GM19043 (cell line): ENCODE data around the gene DGLUCY.
"Not testable (repeated sequence)": the region's sequence is repeated elsewhere in the genome, so short reads cannot be mapped to it uniquely, and the experiment has no call there.

ENCODE experiments used
- ATAC-seq: cut with Tn5 transposase; IDR thresholded peaks from one replicate; pipeline ENCODE4 v1.9.1; 2021; ENCODE audit warnings: low read depth; ENCODE audit not compliant: unreplicated experiment

The DGLUCY gene

GRCh38 chr14:91163316-91163715 is 49.4 kb downstream of the DGLUCY start:
- no peak for ATAC-seq

GRCh38 chr14:91164676-91165075 is 50.8 kb downstream of the DGLUCY start:
- ATAC-seq: no peak

- ATAC-seq: no peak
These were observed 53.5 kb downstream of the DGLUCY start for GRCh38 chr14:91167380-91167770.

- ATAC-seq: no peak
These were observed 56.1 kb downstream of the DGLUCY start for GRCh38 chr14:91169951-91170350.

GRCh38 chr14:91170504-91171121 is 56.7 kb downstream of the DGLUCY start:
- ATAC-seq: no peak

- ATAC-seq: no peak
These were observed 57.4 kb downstream of the DGLUCY start for GRCh38 chr14:91171291-91171690.

GRCh38 chr14:91173221-91173670 is 59.4 kb downstream of the DGLUCY start:
- ATAC-seq: no peak

GRCh38 chr14:91173904-91174303 is 60.0 kb downstream of the DGLUCY start:
- ATAC-seq: no peak

- ATAC-seq: no peak
These were observed 61.7 kb downstream of the DGLUCY start for GRCh38 chr14:91175291-91176201.

- ATAC-seq: peak; percentile 61
These were observed 63.5 kb downstream of the DGLUCY start for GRCh38 chr14:91177073-91178034.

GRCh38 chr14:91180611-91181010 is 66.7 kb downstream of the DGLUCY start:
- no peak for ATAC-seq

- ATAC-seq: not testable (repeated sequence)
These were observed 68.9 kb downstream of the DGLUCY start for GRCh38 chr14:91182753-91183152.

GRCh38 chr14:91184559-91184958 is 70.7 kb downstream of the DGLUCY start:
- no peak for ATAC-seq

GRCh38 chr14:91185721-91186120 is 71.8 kb downstream of the DGLUCY start:
- ATAC-seq: no peak

GRCh38 chr14:91186515-91187066 is 72.7 kb downstream of the DGLUCY start:
- no peak for ATAC-seq

GRCh38 chr14:91187271-91187670 is 73.4 kb downstream of the DGLUCY start:
- ATAC-seq: no peak

- ATAC-seq: no peak
These were observed 77.0 kb downstream of the DGLUCY start for GRCh38 chr14:91190853-91191252.

GRCh38 chr14:91193069-91193468 is 79.2 kb downstream of the DGLUCY start:
- ATAC-seq: no peak

- no peak for ATAC-seq
These were observed 82.0 kb downstream of the DGLUCY start for GRCh38 chr14:91195881-91196280.

GRCh38 chr14:91197631-91198030 is 83.8 kb downstream of the DGLUCY start:
- no peak for ATAC-seq
